GM19372 (cell line): ENCODE results near the gene TRIM34.
A peak's percentile ranks its signal among the peaks of the same experiment; 100 is the strongest.
"Not testable (repeated sequence)": the region's sequence is repeated elsewhere in the genome, so short reads cannot be mapped to it uniquely, and the experiment has no call there.

Experiments used
- ATAC-seq: cut with Tn5 transposase; IDR thresholded peaks from one replicate; pipeline ENCODE4 v1.9.1; 2021; ENCODE audit warnings: mild to moderate bottlenecking, low read depth, moderate library complexity; ENCODE audit not compliant: unreplicated experiment

The TRIM34 gene

GRCh38 chr11:5624489-5625279, at the start of gene TRIM34:
Gene TRIM34 (plus strand): TSS chr11:5625001. CDS start chr11:5632332, 7,331 bp downstream.
- peak; percentile 97 for ATAC-seq

- ATAC-seq, result no peak
These were observed 49.6 kb upstream of the TRIM34 start for GRCh38 chr11:5575152-5575551.

- no peak for ATAC-seq
These were observed 47.7 kb upstream of the TRIM34 start for GRCh38 chr11:5577101-5577500.

- no peak for ATAC-seq
These were observed 44.2 kb upstream of the TRIM34 start, which contains the start of gene OR52B6 for GRCh38 chr11:5580577-5580976. Gene OR52B6 (plus strand): TSS chr11:5580877. CDS start chr11:5580877, 0 bp downstream.

GRCh38 chr11:5581014-5581413, 43.8 kb upstream of the TRIM34 start:
- ATAC-seq, result no peak

- not testable (repeated sequence) for ATAC-seq
These were observed 40.3 kb upstream of the TRIM34 start for GRCh38 chr11:5584458-5584857.

GRCh38 chr11:5589906-5590305, 34.9 kb upstream of the TRIM34 start:
- not testable (repeated sequence) for ATAC-seq

- no peak for ATAC-seq
These were observed 33.2 kb upstream of the TRIM34 start for GRCh38 chr11:5591613-5592012.

GRCh38 chr11:5592615-5593014, 32.2 kb upstream of the TRIM34 start:
- no peak for ATAC-seq

GRCh38 chr11:5593146-5593545, 31.7 kb upstream of the TRIM34 start:
- no peak for ATAC-seq

GRCh38 chr11:5596607-5597201, 28.1 kb upstream of the TRIM34 start, which contains the start of gene TRIM6:
Gene TRIM6 (plus strand): TSS chr11:5596637. CDS start chr11:5596898, 261 bp downstream.
- ATAC-seq, result no peak

- ATAC-seq, result no peak
These were observed 26.8 kb upstream of the TRIM34 start for GRCh38 chr11:5597953-5598352.

- peak; percentile 92 for ATAC-seq
These were observed 24.4 kb upstream of the TRIM34 start for GRCh38 chr11:5600374-5600851.

- ATAC-seq, result not testable (repeated sequence)
These were observed 22.0 kb upstream of the TRIM34 start for GRCh38 chr11:5602791-5603190.

GRCh38 chr11:5603326-5603725, 21.5 kb upstream of the TRIM34 start:
- ATAC-seq, result no peak

- no peak for ATAC-seq
These were observed 19.9 kb upstream of the TRIM34 start for GRCh38 chr11:5604896-5605295.

GRCh38 chr11:5605849-5606248, 19.0 kb upstream of the TRIM34 start:
- ATAC-seq, result no peak

GRCh38 chr11:5608808-5609207, 16.0 kb upstream of the TRIM34 start:
- no peak for ATAC-seq

GRCh38 chr11:5610446-5610845, 14.4 kb upstream of the TRIM34 start:
- no peak for ATAC-seq

- ATAC-seq, result no peak
These were observed 13.2 kb upstream of the TRIM34 start for GRCh38 chr11:5611627-5612026.

- no peak for ATAC-seq
These were observed 6.0 kb upstream of the TRIM34 start for GRCh38 chr11:5618807-5619206.
